GM21825 (cell line): Measurements from ENCODE around the gene CYTH3.
"Not testable (repeated sequence)": the region's sequence is repeated elsewhere in the genome, so short reads cannot be mapped to it uniquely, and the experiment has no call there.

ENCODE experiments used
- ATAC-seq: cut with Tn5 transposase; IDR thresholded peaks from one replicate; pipeline ENCODE4 v1.9.1; 2021; ENCODE audit warnings: mild to moderate bottlenecking, moderate library complexity; ENCODE audit not compliant: unreplicated experiment

Gene CYTH3

GRCh38 chr7:6154542-6155404 lies 117.7 kb downstream of the CYTH3 start:
- no peak for ATAC-seq

DNA sequence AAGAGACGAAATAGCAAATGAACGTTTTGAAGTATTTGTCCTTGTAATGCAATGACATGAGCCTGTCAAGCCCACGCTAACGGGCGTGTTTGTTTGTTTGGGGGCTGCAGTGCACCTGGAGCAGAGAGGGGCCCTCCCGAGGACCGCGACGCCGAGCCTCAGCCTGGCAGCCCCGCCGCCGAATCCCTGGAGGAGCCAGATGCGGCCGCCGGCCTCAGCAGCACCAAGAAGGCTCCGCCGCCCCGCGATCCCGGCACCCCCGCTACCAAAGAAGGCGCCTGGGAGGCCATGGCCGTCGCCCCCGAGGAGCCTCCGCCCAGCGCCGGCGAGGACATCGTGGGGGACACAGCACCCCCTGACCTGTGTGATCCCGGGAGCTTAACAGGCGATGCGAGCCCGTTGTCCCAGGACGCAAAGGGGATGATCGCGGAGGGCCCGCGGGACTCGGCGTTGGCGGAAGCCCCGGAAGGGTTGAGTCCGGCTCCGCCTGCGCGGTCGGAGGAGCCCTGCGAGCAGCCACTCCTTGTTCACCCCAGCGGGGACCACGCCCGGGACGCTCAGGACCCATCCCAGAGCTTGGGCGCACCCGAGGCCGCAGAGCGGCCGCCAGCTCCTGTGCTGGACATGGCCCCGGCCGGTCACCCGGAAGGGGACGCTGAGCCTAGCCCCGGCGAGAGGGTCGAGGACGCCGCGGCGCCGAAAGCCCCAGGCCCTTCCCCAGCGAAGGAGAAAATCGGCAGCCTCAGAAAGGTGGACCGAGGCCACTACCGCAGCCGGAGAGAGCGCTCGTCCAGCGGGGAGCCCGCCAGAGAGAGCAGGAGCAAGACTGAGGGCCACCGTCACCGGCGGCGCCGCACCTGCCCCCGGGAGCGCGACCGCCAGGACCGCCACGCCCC lies 118.5 kb downstream of the CYTH3 start:
- no peak for ATAC-seq

DNA sequence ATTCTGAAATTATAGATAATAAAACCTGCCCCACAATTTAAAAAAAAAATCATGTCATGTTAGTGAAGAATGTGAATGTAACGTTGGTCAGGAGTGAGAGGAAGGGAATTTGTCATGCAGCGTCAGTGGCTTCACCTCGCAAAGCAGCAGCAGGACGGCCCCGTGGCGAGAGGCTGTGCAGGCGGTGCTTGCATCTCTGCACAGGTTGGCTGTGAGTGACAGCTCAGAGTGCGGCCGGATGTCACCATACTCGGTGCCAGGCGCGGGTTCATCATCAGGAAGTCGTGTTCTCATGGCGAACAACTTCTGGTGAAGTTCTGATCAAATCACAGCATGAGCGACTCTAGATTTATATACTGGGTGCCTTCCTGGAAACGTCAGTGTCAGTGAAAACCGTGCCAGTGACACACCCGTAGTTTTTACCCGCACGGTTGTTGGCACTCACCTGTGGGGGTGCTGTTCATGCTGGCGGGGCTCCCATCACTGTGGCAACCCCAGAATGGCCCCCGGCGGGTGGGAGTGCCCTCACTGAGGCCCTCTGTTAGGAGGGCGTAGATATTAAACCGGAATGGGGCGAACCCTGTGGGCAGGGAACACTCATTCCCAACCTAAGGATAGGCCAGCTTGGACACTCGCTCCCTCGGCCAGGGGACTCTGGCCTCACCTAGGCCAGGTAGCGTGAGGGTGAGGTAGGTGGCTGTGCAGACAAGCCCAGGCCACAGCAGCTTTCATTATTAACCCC lies 120.3 kb downstream of the CYTH3 start:
- no peak for ATAC-seq

DNA sequence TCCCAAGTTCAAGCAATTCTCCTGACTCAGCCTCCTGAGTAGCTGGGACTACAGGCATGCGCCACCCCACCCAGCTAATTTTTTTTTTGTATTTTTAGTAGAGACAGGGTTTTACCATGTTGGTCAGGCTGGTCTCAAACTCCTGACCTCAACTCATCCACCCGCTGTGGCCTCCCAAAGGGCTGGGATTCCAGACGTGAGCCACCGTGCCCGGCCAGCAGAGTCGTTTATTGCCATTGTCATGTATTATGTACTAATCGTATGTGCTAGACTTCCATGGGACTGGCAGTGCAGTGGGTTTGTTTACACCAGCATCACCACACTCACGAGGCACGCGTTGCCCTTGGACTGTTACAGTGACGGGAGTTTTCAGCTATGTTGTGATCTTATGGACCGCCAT lies 120.9 kb downstream of the CYTH3 start:
- ATAC-seq = not testable (repeated sequence)

DNA sequence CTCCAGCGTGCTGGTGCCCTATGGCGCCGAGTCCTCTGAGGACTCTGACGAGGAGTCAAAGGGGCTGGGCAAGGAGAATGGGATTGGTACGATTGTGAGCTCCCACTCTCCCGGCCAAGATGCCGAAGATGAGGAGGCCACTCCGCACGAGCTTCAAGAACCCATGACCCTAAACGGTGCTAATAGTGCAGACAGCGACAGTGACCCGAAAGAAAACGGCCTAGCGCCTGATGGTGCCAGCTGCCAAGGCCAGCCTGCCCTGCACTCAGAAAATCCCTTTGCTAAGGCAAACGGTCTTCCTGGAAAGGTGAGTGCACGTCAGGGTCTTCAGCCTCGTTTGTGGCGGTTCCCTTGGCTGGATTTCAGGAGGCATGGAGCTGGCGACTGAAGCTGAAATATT lies 122.4 kb downstream of the CYTH3 start:
- no peak for ATAC-seq

GRCh38 chr7:6148724-6149360 lies 123.6 kb downstream of the CYTH3 start:
- ATAC-seq = no peak

- ATAC-seq = no peak
Observed at GRCh38 chr7:6147627-6148026, 124.8 kb downstream of the CYTH3 start.

DNA sequence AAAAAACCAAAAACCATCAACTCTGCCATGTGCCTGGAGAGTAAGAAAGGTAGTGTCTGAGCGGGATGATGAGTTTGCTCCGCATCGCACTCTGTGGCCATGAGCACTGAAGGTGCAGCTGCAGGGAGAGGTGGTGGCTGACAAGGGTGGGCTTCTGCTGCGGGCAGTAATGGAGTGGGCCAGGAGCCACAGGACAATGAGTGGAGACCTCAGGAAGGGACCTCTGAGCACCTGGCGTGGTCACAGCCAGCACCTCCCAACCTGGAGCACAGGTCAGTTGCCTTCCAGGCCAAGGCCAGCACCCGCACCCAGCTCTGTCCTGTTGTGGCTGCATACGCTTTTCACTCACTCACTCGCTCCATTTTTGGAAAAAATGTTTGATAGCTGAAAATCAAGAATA lies 125.8 kb downstream of the CYTH3 start:
- ATAC-seq = no peak

- no peak for ATAC-seq
Observed at GRCh38 chr7:6143997-6144396, 128.4 kb downstream of the CYTH3 start.

DNA sequence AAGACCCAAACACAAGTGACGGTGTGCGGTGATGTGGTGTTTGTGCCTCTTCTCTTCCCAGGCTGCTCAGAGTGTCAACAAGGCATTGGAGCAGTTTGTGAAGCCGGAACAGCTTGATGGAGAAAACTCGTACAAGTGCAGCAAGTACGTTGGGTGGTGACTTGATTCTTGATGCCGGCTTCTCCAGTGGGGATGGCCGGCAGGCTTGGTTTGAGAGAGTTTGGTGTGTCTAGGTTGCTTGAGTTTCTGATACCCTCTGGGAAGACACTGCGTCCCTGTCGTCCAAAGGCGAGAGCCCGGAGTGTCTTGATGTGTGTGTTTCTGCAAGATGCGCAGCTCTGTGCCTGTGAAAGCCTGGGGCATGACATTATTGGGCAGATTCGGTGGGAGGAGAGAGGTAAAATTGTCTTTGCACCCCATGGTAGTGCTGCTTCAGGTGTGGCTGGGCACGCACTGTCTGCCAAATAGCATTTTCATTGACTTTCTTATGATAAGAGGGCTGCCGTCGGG lies 129.5 kb downstream of the CYTH3 start:
- no peak for ATAC-seq

GRCh38 chr7:6139189-6139996 lies 133.0 kb downstream of the CYTH3 start:
- ATAC-seq = no peak

DNA sequence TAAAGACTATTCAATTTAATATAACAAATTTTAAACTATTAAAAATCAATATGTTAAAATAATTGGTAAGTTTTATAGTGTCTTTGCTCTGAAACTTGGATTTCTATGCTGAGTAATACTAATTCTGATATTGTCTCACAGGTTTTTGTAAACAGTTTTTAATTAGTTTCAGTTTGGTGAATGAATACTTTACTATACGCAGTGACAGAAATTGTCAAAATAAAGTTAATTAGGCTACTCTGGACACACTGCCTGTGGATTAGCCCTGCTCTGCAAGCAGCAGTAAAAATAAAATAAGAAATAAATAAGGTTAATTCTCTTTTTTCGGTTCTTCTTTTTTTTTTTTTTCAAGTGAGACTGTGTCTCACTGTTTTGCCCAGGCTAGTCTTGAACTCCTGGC lies 135.9 kb downstream of the CYTH3 start:
- ATAC-seq = no peak

GRCh38 chr7:6133249-6133648 lies 139.2 kb downstream of the CYTH3 start:
- no peak for ATAC-seq

DNA sequence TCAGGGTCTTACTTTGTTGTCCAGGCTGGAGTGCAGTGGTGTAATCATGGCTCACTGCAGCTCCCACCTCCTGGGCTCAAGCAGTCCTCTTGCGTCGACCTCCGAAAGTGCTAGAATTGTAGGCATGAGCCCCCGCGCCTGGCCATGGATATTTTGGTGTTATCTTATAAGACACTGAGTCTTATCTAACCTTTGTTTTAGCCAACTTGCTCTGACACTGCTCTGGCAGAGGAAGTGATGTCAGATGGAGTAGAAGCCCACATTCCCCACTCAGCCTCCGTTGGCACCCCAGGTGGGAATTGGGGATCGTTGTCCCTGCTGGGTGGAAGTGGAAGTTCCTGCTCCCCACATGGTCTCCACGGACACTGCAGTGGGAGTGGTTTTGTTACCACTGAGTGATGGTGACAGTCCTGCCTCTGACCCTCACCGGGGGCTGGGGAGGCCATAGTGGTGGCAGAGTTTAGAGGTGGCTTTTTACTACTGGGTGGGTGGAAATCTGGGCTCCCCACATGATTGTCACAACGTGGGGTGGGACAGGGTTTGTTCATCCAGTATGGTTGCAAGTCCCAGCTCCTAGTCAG lies 142.3 kb downstream of the CYTH3 start:
- no peak for ATAC-seq

DNA sequence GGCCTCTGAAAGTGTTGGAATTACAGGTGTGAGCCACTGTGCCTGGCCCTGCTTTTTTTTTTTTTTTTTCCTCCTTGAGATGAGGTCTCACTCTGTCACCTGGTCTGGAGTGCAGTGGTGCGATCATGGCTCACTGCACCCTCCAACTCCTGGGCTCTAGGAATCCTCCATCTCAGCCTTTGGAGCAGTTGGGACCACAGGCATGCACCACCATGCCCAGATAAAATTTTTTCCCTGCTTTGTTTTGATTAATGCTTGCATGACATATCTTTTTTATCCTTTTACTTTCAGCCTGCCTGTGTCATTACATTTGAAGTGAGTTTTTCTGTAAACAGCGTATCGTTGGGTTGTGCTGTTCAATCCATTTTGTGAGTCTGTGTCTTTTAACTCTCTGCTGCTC lies 144.2 kb downstream of the CYTH3 start:
- no peak for ATAC-seq

DNA sequence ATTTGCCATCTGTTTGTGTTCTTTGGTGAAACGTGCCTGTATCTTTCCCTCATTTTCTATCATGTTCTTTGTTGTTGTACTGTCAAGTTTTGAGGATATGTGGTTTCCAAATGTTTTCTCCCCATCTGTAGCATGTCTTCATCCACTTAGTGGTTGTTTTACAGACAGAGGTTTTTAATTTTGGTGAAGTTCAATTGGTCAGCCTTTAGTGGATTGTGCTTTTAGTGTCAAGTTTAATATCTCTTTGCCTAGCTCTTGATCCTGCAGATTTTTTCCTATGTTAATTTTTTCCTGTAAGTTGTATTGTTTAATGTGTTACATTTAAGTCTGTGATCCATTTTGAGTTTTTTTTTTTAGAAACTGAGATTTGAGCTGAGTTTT lies 145.3 kb downstream of the CYTH3 start:
- ATAC-seq = no peak

GRCh38 chr7:6123843-6124242 lies 148.6 kb downstream of the CYTH3 start:
- no peak for ATAC-seq

- no peak for ATAC-seq
Observed at GRCh38 chr7:6121141-6121540, 151.3 kb downstream of the CYTH3 start.

GRCh38 chr7:6117533-6117932 lies 154.9 kb downstream of the CYTH3 start:
- no peak for ATAC-seq
